Thymus (tissue), 11 donors: ENCODE results near the gene PLCH2. TPM values are rescaled to one million over a fixed set of nuclear protein-coding genes. Genes with fewer than 3 reads are reported as not detected.
"Not testable (repeated sequence)": the region's sequence is repeated elsewhere in the genome, so short reads cannot be mapped to it uniquely, and the experiment has no call there.

ENCODE experiments used
- DNase-seq, 9 donors: peaks; one replicate each; pipeline ENCODE4 v3.0.0-alpha.2; 2013; ENCODE audit warnings: low spot score in 9 of 9, low read depth in 6 of 9, missing footprints in 1 of 9
- H3K27ac ChIP-seq, 2 donors: one replicate each; pipeline ENCODE4 v1.5.1; 2013; ENCODE audit warnings: control low read depth in 1 of 2, low read depth in 1 of 2, low read length in 1 of 2, mild to moderate bottlenecking in 1 of 2, moderate library complexity in 1 of 2
- H3K27me3 ChIP-seq, 2 donors: one replicate each; pipeline ENCODE4 v1.5.1; 2013; ENCODE audit warnings: low read length in 1 of 2; ENCODE audit not compliant: control insufficient read depth in 2 of 2, insufficient read depth in 1 of 2
- H3K36me3 ChIP-seq, 2 donors: one replicate each; pipeline ENCODE4 v1.5.1; 2013; ENCODE audit warnings: low read length in 1 of 2, mild to moderate bottlenecking in 1 of 2, moderate library complexity in 1 of 2; ENCODE audit not compliant: control insufficient read depth in 2 of 2, insufficient read depth in 2 of 2
- H3K4me1 ChIP-seq, 2 donors: one replicate each; pipeline ENCODE4 v1.5.1; 2013; ENCODE audit warnings: low read length in 2 of 2; ENCODE audit not compliant: control insufficient read depth in 2 of 2, insufficient read depth in 2 of 2
- H3K4me3 ChIP-seq, 2 donors: one replicate each; pipeline ENCODE4 v1.5.1; 2013; ENCODE audit warnings: low read length in 2 of 2, control low read depth in 1 of 2, mild to moderate bottlenecking in 1 of 2
- H3K9me3 ChIP-seq, 2 donors: one replicate each; pipeline ENCODE4 v1.5.1; 2013; ENCODE audit warnings: low read length in 1 of 2, mild to moderate bottlenecking in 1 of 2; ENCODE audit not compliant: control insufficient read depth in 2 of 2, insufficient read depth in 1 of 2
- WGBS: extraction: QIAGEN DNeasy Blood & Tissue Kit; methylation state at CpG from one replicate; pipeline ENCODE4 v1.1.7; 2013; 5-methylcytosine and 5-hydroxymethylcytosine counted together
- polyA plus RNA-seq: library from polyadenylated mRNA; stranded (reverse); fragments of 200-250 nt; gene quantifications from one replicate; pipeline ENCODE4 v1.2.3, GENCODE V29; 2013
- total RNA-seq: library from RNA; stranded (reverse); fragments of 120-200 nt; gene quantifications from one replicate; pipeline ENCODE4 v1.2.4, GENCODE V29; 2013
- donor health status: healthy.

PLCH2 gene
- total and polyA plus RNA-seq, 2 donors: 0.90 to 34.4 TPM

GRCh38 chr1:2438641-2439040, 37.4 kb upstream of the PLCH2 start:
- DNase-seq: no peak
- no peaks in the 10 kb centered on the region for H3K4me1 ChIP-seq
- 96% methylated on average over 14 of the region's 14 CpGs for WGBS
- no peaks in the 10 kb centered on the region for H3K36me3 ChIP-seq
- H3K9me3 ChIP-seq: no peaks in the 10 kb centered on the region
- H3K27me3 ChIP-seq: peaks cover 18 to 35% of the 10 kb centered on the region in 2 donors
- no peak overlapping the region for H3K27ac ChIP-seq
- H3K4me3 ChIP-seq: no peak overlapping the region

GRCh38 chr1:2439369-2439768, 36.7 kb upstream of the PLCH2 start:
- Histone ChIP-seq H3K27ac (no peak overlapping the region), H3K4me3 (no peak overlapping the region), H3K27me3 (peaks cover 25 to 33% of the 10 kb centered on the region in 2 donors), H3K4me1 (no peaks in the 10 kb centered on the region), H3K36me3 (no peaks in the 10 kb centered on the region), H3K9me3 (no peaks in the 10 kb centered on the region)
- no peak for DNase-seq
- 95% methylated on average over 15 of the region's 15 CpGs for WGBS

GRCh38 chr1:2440346-2440745, 35.7 kb upstream of the PLCH2 start:
- WGBS: 95% methylated on average over 23 of the region's 23 CpGs
- H3K27me3 ChIP-seq: peaks cover 34 to 36% of the 10 kb centered on the region in 2 donors
- H3K4me1 ChIP-seq, DNase-seq, H3K27ac ChIP-seq, H3K9me3 ChIP-seq, H3K36me3 ChIP-seq, H3K4me3 ChIP-seq: not testable (repeated sequence)

GRCh38 chr1:2441746-2442145, 34.3 kb upstream of the PLCH2 start:
- WGBS: 82% methylated on average over 13 of the region's 13 CpGs
- H3K27ac ChIP-seq: no peak overlapping the region
- DNase-seq: no peak
- H3K4me3 ChIP-seq: no peak overlapping the region
- no peaks in the 10 kb centered on the region for H3K4me1 ChIP-seq
- H3K27me3 ChIP-seq: peaks cover 39 to 50% of the 10 kb centered on the region in 2 donors
- H3K36me3 ChIP-seq: no peaks in the 10 kb centered on the region
- H3K9me3 ChIP-seq: no peaks in the 10 kb centered on the region

GRCh38 chr1:2442661-2443060, 33.4 kb upstream of the PLCH2 start:
- DNase-seq: no peak
- Histone ChIP-seq H3K4me3 (no peak overlapping the region), H3K27ac (no peak overlapping the region), H3K4me1 (no peaks in the 10 kb centered on the region), H3K9me3 (no peaks in the 10 kb centered on the region), H3K27me3 (peaks cover 39 to 59% of the 10 kb centered on the region in 2 donors), H3K36me3 (no peaks in the 10 kb centered on the region)
- 84% methylated on average over 6 of the region's 6 CpGs for WGBS

- Histone ChIP-seq H3K4me1 (no peaks in the 10 kb centered on the region), H3K27me3 (peaks cover 39 to 68% of the 10 kb centered on the region in 2 donors), H3K4me3 (no peak overlapping the region), H3K27ac (no peak overlapping the region), H3K36me3 (no peaks in the 10 kb centered on the region), H3K9me3 (no peaks in the 10 kb centered on the region)
- DNase-seq: peak in 1 of 9 donors; percentile 13
- WGBS: 3% methylated on average over 107 of the region's 107 CpGs
These were observed 32.6 kb upstream of the PLCH2 start for GRCh38 chr1:2443277-2444137.

- no peaks in the 10 kb centered on the region for H3K36me3 ChIP-seq
- H3K4me1 ChIP-seq: no peaks in the 10 kb centered on the region
- no peak for DNase-seq
- H3K27me3 ChIP-seq: peaks cover 39 to 72% of the 10 kb centered on the region in 2 donors
- no peaks in the 10 kb centered on the region for H3K9me3 ChIP-seq
- H3K27ac ChIP-seq: no peak overlapping the region
- H3K4me3 ChIP-seq: no peak overlapping the region
- 45% methylated on average over 27 of the region's 27 CpGs for WGBS
These were observed 31.9 kb upstream of the PLCH2 start for GRCh38 chr1:2444138-2444591.

- Histone ChIP-seq H3K4me3 (no peak overlapping the region), H3K27me3 (peaks cover 39 to 72% of the 10 kb centered on the region in 2 donors), H3K27ac (no peak overlapping the region), H3K9me3 (no peaks in the 10 kb centered on the region), H3K36me3 (no peaks in the 10 kb centered on the region), H3K4me1 (no peaks in the 10 kb centered on the region)
- WGBS: 86% methylated on average over 16 of the region's 16 CpGs
- no peak for DNase-seq
These were observed 30.8 kb upstream of the PLCH2 start for GRCh38 chr1:2445162-2445822.

GRCh38 chr1:2445823-2446215, 30.3 kb upstream of the PLCH2 start:
- Histone ChIP-seq H3K9me3 (no peaks in the 10 kb centered on the region), H3K36me3 (no peaks in the 10 kb centered on the region), H3K27ac (no peak overlapping the region), H3K27me3 (peaks cover 39 to 72% of the 10 kb centered on the region in 2 donors), H3K4me3 (no peak overlapping the region), H3K4me1 (no peaks in the 10 kb centered on the region)
- DNase-seq: no peak
- WGBS: 88% methylated on average over 15 of the region's 15 CpGs
